ENCODE results near the gene SPRYD7.

DNA sequence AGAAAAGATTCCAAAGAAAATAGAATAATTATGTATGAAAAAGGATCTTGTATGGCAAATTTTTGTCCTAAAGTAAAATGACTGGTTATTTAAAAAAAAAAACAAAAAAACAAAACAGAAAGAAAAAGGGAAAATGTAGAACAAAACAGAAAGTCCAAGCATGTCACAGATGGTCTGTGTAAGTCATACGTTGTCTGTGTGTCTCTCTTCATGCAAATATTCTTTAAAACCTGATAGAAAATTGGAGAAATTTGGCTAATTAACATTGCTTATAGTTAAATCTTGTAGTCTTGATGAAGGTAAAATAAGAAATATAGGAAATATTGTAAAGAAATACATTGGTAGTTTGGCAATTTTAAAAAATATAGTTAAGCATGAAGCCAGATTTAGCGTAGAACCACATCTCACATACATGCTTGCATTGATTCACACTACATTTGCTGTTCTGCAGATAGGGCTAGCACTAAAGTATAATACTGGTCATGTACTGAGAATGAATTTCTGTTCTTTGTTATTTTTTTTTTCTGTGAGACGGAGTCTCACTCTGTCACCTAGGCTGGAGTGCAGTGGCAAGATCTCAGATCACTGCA lies 58.4 kb downstream of the SPRYD7 start:
- TF ChIP-seq, protein P1, sequence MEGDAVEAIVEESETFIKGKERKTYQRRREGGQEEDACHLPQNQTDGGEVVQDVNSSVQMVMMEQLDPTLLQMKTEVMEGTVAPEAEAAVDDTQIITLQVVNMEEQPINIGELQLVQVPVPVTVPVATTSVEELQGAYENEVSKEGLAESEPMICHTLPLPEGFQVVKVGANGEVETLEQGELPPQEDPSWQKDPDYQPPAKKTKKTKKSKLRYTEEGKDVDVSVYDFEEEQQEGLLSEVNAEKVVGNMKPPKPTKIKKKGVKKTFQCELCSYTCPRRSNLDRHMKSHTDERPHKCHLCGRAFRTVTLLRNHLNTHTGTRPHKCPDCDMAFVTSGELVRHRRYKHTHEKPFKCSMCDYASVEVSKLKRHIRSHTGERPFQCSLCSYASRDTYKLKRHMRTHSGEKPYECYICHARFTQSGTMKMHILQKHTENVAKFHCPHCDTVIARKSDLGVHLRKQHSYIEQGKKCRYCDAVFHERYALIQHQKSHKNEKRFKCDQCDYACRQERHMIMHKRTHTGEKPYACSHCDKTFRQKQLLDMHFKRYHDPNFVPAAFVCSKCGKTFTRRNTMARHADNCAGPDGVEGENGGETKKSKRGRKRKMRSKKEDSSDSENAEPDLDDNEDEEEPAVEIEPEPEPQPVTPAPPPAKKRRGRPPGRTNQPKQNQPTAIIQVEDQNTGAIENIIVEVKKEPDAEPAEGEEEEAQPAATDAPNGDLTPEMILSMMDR (IDR thresholded peaks at IDR 0.05): no peak
- no peak for TF ChIP-seq EZH2 (IDR thresholded peaks at IDR 0.05; ENCODE audit: borderline replicate concordance, insufficient read depth, low read depth, low read length, poor library complexity, severe bottlenecking)

All from B cell (primary cell).